SK-N-MC (cell line): ENCODE results near the gene CHST9.
"Not testable (repeated sequence)": the region's sequence is repeated elsewhere in the genome, so short reads cannot be mapped to it uniquely, and the experiment has no call there.

ENCODE experiments used
- DNase-seq: peaks from one replicate; pipeline ENCODE4 v3.0.0-alpha.2; 2011; ENCODE audit warnings: low read depth, low spot score
- H3K27ac ChIP-seq: fragments of 200-600 bp; sonication (generic); 2 replicates; pipeline ENCODE4 v1.5.1; 2016; ENCODE audit warnings: mixed run types
- H3K36me3 ChIP-seq: fragments of 200-600 bp; sonication (generic); 2 replicates; pipeline ENCODE4 v1.6.1; 2017; ENCODE audit warnings: antibody characterized with exemption, low read length, mixed read lengths; ENCODE audit not compliant: insufficient read depth
- H3K4me3 ChIP-seq: fragments of 200-600 bp; sonication (generic); 2 replicates; pipeline ENCODE4 v1.5.1; 2016
- H3K9ac ChIP-seq: fragments of 200-600 bp; sonication (generic); 2 replicates; pipeline ENCODE4 v1.8.0; 2017; ENCODE audit warnings: mixed run types, mixed read lengths; ENCODE audit not compliant: insufficient read length
- H3K9me3 ChIP-seq: fragments of 200-600 bp; sonication (generic); 2 replicates; pipeline ENCODE4 v1.6.1; 2017; ENCODE audit warnings: low read depth, mild to moderate bottlenecking, antibody characterized with exemption, low read length, moderate library complexity, mixed read lengths
- EZH2 ChIP-seq: fragments of 200-600 bp; sonication (generic); IDR thresholded peaks from one replicate; pipeline ENCODE4 v1.6.1; 2017; ENCODE audit warnings: antibody characterized with exemption
- FOXP2 ChIP-seq: optimal IDR thresholded peaks from 2 replicates; pipeline ENCODE3; 2011; ENCODE audit warnings: mild to moderate bottlenecking, moderate library complexity; ENCODE audit not compliant: insufficient read depth; ENCODE audit errors: extremely low read length, control extremely low read depth
- POLR2AphosphoS5 ChIP-seq: IDR thresholded peaks from 2 replicates; pipeline ENCODE4 v1.6.1; 2012; ENCODE audit warnings: mild to moderate bottlenecking, low read depth, low read length, borderline replicate concordance

The CHST9 gene

DNA sequence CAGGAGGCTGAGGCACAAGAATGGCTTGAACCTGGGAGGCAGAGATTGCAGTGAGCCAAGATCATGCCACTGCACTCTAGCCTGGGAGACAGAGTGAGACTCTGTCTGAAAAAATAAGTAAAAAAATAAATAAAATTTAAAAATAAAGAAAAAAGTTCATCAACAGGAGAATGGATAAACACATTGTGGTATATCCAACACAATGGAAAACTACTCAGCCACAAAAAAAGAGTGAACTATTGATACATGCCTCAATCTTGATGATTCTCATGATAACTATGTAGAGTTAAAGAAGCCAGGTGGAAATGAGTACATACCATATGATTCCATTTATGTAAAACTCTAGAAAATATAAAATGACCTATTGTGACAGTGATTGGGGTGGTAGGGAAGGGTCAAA, 195.3 kb downstream of the CHST9 start:
- H3K9ac ChIP-seq: no peak overlapping the region

DNA sequence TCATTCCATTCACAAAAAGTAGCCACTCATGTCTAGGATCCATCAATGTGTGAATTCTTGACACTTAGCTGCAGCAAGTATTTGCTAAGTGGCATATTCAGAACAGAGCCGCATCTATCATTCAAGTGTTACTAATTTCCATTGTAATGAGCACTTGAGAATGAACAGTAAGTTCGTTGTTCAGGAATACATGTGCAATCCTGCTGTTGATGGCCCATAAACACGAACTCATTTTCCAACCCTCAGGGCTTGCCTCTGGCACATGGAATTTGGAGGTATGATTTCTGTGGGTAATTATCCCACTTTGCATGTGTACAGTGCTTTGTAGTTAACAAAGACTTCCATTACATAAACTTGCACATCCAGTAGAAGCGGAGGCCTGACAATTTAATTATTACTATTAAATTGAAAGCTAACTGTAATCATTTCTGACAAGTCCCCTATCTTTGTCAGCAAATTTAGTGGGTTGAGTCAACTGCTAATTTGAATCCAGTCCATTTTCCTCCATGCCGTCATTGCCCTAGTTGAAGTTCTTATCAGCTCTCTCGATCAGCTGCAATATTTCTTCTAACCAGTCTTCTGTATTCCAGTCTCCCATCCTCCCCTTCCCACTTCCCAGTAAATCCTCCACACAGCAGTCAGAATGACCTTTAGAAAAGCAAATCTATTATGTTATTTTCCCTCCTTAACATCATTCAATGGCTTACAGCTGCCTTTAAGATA, 203.6 kb downstream of the CHST9 start:
- DNase-seq: no peak
- no peaks in the 10 kb centered on the region for H3K9me3 ChIP-seq
- no peak overlapping the region for H3K9ac ChIP-seq
- peak overlapping the region; percentile 30; the same call in 1 of the 2 replicates for H3K4me3 ChIP-seq
- H3K27ac ChIP-seq: peak overlapping the region; percentile 22; the same call in 1 of the 2 replicates
- no peak for TF ChIP-seq EZH2
- H3K36me3 ChIP-seq: no peaks in the 10 kb centered on the region

More for the DNA sequence above, 195.3 kb downstream of the CHST9 start:
- Histone ChIP-seq H3K36me3 (no peaks in the 10 kb centered on the region), H3K9me3 (no peaks in the 10 kb centered on the region), H3K4me3 (no peak overlapping the region), H3K27ac (no peak overlapping the region)
- no peak for DNase-seq
- no peak for TF ChIP-seq POLR2AphosphoS5
- no peak for TF ChIP-seq EZH2
- TF ChIP-seq FOXP2: no peak

DNA sequence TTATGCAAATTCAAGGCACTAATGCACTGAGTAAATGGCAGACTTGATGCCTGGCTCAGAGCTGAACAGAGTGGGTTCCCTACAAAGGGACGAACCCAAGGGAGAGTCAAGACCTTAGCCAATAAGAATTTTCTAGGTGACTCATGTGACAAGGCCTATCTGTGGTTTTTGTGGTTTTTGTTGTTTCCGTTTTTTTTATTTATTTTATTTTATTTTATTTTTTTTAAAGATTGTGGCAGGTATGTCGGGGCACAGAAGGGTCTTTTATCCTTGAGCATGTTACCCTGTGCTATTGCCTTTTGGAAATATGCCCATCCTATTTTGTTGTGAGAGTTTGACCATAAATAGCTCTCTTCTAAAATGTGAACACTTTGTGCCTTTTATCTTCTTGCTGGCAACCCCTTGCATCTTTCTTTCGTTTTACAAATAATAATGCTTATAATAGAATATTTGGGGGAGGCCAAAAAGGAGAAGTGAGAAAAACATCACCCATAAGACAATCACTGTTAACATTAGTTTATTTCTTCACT, 206.2 kb downstream of the CHST9 start:
- DNase-seq: no peak
- no peak for TF ChIP-seq POLR2AphosphoS5
- no peak for TF ChIP-seq FOXP2
- no peak for TF ChIP-seq EZH2
- Histone ChIP-seq H3K36me3 (no peaks in the 10 kb centered on the region), H3K9ac (no peak overlapping the region), H3K27ac (no peak overlapping the region), H3K4me3 (no peak overlapping the region), H3K9me3 (no peaks in the 10 kb centered on the region)

DNA sequence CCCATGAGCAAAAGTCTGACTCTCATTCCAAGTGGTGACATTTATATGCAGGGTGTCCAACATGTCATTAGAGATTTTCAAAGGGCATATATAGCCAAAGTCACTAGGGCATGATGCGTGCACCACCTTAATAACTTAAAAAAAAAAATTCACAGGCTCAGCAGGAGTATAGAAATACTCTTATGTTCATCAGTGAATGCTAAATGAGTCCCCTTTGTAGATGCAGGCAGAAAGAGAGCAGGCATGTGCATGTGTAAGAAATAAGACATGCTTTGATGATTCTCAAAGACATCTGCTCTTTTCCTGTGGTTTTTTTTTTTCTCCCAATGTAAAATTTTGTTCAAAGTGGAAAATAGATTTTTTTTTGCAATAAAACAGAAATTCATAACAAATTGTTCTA, 207.3 kb downstream of the CHST9 start:
- Histone ChIP-seq H3K27ac (no peak overlapping the region), H3K4me3 (no peak overlapping the region), H3K9ac (no peak overlapping the region), H3K9me3 (no peaks in the 10 kb centered on the region), H3K36me3 (no peaks in the 10 kb centered on the region)
- no peak for DNase-seq
- TF ChIP-seq POLR2AphosphoS5: no peak
- no peak for TF ChIP-seq FOXP2
- TF ChIP-seq EZH2: no peak

DNA sequence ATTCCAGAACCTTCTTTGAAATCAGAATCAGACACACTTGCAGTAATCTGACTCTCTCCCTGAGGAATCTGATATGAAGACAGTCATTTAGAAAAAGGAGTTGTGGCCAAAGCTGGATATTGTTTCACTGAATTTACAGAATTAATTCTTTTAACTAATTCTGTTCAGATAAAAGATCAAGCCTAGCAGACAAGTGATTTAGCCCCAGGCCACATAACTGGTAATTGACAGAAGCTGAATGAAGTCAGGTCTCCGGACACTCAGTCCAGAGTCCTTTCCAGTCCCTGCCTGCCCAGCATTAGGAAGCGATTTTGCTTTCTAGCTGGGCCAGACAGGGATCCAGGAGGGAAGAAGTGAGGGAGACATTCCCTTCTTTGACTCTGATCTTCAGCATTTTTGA, 208.9 kb downstream of the CHST9 start:
- Histone ChIP-seq H3K9me3 (no peaks in the 10 kb centered on the region), H3K27ac (no peak overlapping the region), H3K9ac (no peak overlapping the region), H3K36me3 (no peaks in the 10 kb centered on the region), H3K4me3 (no peak overlapping the region)
- no peak for TF ChIP-seq EZH2
- TF ChIP-seq FOXP2: no peak
- TF ChIP-seq POLR2AphosphoS5: no peak
- DNase-seq: no peak

DNA sequence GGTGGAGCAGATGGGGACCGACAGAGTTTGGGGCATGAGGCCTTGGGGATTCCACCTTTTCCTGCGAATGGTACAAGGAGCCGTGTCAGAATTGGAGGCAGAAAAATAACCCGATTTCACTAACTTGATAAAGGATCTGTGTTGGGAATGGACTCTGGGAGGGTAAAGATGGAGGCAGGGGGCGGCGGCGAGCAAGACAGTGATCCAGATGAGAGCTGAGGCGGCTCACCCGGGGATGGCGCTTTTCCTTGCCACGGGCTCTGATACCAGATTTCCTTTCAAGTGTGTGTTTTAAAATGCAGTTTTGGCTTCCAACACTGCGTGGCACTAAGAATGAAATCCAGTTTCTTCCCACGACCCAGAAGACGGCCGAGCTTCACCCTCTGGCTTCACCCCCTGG, 212.6 kb downstream of the CHST9 start:
- H3K9me3 ChIP-seq, H3K27ac ChIP-seq, DNase-seq, H3K36me3 ChIP-seq, H3K9ac ChIP-seq, H3K4me3 ChIP-seq: not testable (repeated sequence)

DNA sequence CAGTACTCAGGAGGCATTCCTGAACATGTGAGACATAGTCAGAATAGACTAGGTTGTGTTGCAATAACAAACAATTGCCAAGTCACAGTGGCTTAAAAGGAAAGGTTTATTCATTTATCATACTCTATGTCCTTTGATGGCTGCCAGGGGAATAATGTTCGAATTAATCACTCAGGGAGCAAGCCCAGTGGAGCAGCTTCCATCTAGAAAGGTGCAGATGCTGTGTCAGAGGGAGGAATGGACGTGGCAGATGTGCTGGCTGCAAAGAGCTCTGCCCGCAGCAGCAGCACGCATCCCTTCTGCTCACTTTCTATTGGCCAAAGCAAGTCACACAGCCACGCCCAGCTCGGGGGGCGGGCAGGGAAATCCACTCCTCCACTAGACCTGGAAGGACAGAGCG, 213.7 kb downstream of the CHST9 start:
- Histone ChIP-seq H3K27ac (no peak overlapping the region), H3K9ac (no peak overlapping the region), H3K9me3 (no peaks in the 10 kb centered on the region), H3K4me3 (no peak overlapping the region), H3K36me3 (no peaks in the 10 kb centered on the region)
- TF ChIP-seq EZH2 (no peak), FOXP2 (no peak), POLR2AphosphoS5 (no peak)
- DNase-seq: no peak

DNA sequence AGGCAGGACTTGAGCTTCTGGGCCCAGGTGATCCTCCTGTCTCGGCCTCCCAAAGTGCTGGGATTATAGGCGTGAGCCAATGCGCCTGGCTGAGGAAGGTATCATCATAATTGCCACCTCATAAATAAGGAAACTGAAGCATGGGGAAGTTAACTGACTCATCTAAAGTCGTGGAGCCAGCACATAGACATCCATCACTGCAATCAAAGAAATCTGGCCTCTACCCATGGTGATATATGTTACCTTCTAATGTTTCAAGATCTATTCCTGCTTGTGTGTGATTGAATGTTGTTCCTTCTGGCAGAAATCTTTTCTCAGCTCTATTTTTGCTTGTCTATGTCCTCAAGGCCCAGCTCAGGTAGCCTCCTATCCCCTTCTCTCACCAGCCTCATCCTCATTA, 214.5 kb downstream of the CHST9 start:
- Histone ChIP-seq H3K9me3 (no peaks in the 10 kb centered on the region), H3K36me3 (no peaks in the 10 kb centered on the region), H3K4me3 (no peak overlapping the region), H3K27ac (no peak overlapping the region), H3K9ac (no peak overlapping the region)
- TF ChIP-seq EZH2 (no peak), FOXP2 (no peak), POLR2AphosphoS5 (no peak)
- DNase-seq: no peak

DNA sequence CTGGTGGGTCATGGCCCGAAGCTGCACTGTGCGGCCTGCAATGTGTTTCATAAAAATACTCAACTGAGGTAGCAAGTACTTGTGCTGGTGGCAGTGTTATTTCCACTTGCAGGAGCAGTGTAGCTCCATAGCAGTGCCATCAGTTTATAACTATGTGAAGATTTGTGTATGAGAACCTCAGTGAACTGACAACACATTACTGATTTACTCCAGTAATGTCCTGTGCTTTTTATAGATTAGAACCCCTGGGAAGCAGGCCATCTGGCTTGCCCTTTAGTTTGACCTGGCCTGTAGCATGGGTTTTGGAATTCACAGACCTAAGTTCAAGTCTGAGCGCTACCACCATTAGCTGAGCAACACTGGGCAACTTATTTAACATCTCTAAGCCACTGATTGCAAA, 219.9 kb downstream of the CHST9 start:
- Histone ChIP-seq H3K9ac (no peak overlapping the region), H3K9me3 (no peaks in the 10 kb centered on the region), H3K4me3 (no peak overlapping the region), H3K36me3 (no peaks in the 10 kb centered on the region), H3K27ac (no peak overlapping the region)
- no peak for DNase-seq
- TF ChIP-seq POLR2AphosphoS5 (no peak), EZH2 (no peak), FOXP2 (no peak)
